HG03103 (cell line): ENCODE results near the gene B3GAT1.
"Not testable (repeated sequence)": the region's sequence is repeated elsewhere in the genome, so short reads cannot be mapped to it uniquely, and the experiment has no call there.

Source experiments
- ATAC-seq: cut with Tn5 transposase; IDR thresholded peaks from one replicate; pipeline ENCODE4 v1.9.1; 2021; ENCODE audit warnings: low read depth; ENCODE audit not compliant: unreplicated experiment

B3GAT1 gene

DNA sequence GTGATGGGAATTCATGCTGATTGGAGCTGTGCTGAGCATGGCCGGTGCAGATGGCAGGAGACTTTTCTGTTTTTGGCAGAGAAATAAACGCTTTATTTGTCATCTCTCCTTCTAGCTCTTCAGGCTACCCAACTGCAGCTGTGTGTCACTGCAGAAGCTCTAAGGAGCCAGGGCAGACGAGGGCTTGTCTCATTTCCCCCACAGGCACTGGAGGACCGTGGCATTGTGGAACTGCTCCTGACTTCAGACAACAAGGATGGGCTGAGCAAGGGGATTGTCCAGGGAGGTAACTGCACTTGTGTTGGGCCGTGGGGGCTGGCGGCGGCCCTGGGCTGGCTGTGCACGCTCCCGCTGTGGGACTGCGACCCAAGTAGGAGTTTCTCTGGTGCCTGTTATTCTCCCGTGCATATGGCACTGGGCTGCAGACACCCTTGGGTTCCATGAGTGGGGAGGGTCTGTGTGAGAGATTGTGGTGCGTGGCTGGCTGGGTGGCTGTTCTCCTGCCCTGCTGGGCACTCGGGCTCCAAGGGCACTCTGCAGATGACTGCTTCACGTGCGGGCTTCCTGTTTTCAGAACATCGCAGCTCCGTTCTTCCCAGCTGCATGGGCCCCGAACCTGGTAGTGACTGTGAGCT lies 53.1 kb downstream of the B3GAT1 start:
- no peak for ATAC-seq

DNA sequence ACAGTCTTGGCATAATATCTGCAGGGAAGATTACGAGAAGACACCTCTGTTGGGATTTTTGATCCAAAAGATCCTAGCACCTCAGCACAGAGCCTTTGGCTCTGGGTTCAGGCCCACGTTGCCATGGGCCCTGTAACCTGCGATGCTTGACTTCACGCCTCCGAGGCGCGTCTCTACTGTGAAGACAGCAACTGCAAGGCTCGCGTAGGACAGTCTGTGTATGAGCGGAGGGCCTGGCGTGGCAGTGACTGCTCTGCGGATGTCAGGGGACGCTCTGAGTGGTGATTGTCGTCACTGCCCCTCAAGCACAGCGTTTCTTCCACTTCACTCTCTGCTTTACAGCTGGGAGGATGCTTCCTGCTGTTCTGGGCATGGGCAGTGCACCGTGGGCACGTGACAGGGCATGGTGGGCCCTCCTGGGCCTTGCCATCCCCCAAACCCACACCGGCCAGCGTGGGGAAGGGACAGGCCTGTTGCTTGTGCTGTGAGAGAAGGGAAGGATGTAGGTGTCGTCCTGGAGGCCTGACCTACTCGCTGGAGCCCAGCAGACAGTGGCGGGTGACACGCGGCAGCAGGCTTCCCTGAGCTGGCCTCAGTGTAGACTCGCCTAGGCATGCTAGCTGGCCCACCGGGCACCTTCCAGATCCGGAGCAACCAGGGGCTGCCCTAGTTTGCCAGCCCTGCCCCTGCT lies 53.7 kb downstream of the B3GAT1 start:
- no peak for ATAC-seq

DNA sequence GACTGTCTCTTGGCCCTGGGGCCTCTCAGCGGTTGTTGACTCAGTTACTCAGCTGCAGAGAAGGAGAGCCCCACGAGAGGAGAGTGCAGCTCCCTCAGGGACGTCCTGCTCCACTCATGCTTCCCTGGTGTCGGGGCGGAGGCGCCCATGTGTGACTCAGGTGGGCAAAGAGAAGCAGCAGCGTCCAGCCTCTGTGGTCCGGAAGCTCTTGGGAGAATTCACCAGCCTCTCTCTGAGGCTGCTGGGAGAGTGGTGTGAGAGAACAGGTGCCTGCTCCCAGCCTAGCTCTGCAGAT lies 54.5 kb downstream of the B3GAT1 start:
- no peak for ATAC-seq

DNA sequence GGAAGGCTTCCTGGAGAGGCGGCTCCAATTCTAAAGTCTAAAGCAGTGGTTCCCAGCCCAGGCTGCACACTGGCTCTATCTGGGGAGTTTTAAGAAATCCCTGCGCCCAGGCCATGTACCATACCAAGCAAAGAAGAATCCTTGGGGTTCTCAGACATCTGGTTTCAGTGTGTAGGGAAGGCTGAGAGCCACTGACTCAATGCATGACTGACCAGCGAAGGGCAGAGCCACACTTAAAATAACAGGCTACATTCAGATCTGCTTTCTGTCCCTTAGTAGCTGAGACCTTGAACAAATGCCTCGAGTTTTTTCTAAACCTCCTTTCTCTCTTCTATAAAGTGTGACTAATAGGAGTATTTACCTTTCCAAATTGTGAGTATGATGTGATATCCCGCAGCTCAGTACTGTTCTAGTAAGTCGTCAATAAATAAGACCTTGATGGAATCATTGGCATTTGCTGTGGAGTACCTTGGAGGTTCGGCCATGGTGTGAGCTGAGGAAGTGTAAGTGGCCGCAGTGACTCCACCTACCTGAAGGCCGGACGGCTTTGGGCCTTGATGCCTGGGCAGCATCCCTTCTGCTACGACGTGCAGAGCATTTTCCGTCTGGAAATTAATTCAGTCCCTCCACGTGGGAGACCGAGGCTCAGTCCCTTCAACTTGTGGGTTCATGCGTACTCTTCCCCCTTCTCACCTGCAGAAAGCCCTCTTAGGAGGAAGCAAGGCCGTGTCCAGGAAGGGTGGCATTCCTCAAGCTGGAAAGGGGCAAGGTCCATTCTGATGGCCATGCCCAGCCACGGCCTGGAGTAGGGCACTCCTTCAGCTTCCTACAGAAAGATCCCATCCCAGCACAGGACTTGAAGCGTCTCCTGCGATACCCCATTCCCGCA lies 55.1 kb downstream of the B3GAT1 start:
- ATAC-seq: no peak

DNA sequence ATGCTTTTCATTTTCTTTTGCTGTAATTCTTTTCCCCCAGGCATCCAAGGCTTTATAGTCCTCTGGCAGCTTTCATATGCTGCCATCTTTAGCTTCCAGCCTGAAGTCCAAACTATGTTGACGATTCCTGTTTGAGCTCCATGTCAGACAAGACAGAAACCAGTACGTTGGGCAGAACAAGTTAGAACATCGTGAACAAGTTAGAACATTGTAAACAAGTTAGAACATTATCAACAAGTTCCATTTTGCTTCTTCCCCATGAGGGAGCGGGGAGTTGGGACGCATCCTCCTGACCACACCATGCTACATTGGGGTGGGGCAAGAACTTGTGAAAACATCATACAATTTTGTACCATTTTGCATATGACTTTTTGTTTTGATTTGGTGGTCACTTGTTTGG lies 56.4 kb downstream of the B3GAT1 start:
- no peak for ATAC-seq

DNA sequence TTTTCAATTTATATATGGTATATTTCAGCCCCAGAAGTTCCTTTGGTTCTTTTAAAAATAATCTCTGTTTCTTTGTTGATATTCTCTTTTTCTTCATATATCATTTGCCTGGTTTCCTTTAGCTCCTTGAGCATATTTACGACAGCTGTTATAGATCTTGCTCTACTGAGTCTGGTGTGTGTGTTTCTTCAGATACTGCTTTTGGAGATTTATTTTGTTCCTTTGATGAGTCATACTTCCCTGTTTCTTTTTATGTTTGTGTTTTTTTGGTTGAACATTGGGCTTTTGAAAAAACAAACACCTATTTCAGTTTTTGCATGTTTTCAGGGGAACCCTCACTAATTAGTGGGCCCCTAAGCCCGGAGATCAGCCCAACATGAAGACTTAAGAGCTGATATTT lies 56.9 kb downstream of the B3GAT1 start:
- no peak for ATAC-seq

DNA sequence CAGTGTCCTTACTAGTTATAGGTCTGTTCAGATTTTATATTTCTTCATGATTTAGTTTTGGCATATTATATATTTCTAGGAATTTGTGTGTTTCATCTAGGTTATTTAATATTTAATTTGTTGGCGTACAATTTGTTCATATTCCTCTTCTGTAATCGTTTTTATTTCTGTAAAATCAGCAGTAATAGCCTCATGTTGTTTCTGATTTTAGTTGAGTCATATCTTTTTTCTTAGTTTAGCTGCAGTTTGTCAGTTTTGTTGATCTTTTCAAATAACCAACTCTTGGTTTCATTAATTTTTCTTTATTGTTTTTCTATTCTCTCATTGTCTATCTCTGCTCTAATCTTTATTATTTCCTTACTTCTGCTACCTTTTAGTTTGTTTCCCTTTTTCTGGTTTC lies 59.9 kb downstream of the B3GAT1 start:
- no peak for ATAC-seq

DNA sequence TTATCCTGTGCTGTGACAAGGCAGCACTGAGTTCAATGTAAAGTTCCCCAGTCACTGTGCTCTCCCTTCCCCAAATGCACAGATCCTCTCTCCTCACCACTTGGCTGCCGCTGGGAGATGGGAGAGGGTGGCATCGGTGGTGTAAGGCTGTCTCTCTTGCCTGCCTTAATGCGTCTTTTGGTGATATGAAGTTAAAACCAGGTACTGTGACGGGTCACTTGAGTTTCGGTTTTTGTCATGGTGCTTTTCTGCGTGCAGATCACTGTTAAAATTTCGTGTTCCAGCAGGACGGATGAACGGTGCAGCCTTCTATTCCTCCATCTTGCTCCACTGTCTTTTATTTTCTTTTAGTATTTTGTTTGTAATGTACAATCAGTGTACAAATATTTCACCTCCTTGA lies 61.7 kb downstream of the B3GAT1 start:
- no peak for ATAC-seq

DNA sequence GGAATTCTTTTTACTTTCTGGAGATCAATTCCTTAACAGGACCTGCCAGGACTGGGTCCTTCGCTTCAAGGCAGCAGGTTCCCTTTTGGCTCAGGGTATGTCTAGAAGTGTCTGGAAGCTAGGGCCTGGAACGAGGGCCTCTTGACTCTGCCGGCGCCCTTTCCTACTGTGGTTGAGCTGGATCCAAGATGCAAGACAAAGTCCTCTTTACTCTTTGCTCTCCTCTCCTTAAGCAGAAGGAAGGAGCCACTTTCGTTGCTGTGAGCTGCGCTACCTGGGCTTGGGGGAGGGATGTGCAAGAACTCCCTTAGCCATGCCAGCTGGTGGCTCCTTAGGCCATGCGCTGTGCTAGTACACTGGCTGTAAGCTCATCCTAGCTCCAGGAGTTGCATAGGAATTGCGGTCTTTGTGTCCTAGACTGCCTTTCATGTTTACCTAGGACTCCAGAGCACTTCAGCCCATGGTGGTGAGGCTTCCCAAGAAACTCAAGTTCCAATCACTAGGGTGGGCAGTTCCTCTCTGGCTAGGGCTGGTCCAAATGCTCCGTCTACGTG lies 62.2 kb downstream of the B3GAT1 start:
- ATAC-seq: no peak

DNA sequence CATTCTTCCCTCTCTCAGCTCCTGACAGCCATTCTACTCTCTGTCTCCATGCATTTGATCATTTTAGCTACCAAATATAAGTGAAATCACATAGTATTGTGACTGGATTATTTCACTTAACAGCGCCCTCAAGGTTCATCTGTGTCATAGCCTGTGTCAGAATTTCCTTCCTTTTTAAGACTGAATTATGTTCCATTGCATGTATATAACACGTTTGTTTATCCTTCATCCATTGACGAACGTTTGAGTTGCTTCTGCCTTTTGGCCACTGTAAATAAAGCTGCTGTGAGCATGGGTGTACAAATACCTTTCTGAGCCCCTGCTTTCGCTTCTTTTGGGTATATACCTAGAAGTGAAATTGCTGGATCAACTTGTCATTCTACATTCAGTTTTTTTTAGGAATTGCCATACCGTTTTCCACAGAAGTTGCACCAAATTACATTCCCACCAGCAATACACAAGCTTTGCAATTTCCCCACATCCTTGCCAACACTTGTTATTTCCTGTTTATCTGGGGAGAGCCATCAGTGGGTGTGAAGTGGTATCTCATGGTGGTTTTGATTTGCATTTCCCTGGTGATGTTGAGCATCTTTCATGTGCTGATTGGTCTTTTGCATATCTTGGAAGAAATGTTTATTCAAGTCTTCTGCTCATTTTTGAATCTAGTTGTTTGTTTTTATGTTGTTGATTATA lies 62.8 kb downstream of the B3GAT1 start:
- ATAC-seq: no peak

DNA sequence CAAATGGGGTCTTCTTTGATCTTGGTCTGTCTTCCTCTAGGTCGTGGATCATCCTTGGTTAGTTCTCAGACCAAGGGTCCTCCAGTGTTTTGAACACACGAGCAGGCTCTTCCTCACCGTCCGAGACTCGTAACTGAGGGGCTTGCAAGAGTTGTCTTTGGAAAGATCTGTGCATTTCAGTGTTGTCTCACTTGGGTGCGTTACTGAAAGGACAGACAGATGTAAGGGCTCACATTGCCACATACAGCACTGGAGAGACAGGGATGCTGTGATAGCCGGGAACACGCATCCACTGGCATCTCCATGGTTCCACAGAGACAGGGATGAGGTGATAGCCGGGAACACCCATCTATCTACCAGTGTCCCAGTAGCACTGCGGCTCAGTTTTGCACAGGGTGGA lies 64.6 kb downstream of the B3GAT1 start:
- no peak for ATAC-seq

DNA sequence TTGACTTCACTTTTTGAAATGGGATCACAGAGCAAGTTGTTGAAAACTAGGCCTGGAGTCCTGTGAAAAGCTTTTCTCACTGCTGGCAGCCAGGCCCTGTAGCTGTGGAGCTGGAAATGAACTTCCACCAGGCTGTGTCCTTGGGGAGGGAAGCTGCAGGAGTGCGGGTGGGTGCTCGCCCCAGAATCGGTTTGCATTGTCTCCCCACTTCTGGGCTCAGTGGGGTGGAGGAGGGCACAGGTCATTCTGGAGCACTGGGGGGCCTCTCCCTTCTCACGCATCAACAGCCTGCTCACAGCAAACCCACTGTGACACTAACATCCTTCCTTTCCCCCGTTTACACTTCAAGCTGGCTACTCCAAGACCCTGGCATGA lies 65.1 kb downstream of the B3GAT1 start:
- no peak for ATAC-seq

DNA sequence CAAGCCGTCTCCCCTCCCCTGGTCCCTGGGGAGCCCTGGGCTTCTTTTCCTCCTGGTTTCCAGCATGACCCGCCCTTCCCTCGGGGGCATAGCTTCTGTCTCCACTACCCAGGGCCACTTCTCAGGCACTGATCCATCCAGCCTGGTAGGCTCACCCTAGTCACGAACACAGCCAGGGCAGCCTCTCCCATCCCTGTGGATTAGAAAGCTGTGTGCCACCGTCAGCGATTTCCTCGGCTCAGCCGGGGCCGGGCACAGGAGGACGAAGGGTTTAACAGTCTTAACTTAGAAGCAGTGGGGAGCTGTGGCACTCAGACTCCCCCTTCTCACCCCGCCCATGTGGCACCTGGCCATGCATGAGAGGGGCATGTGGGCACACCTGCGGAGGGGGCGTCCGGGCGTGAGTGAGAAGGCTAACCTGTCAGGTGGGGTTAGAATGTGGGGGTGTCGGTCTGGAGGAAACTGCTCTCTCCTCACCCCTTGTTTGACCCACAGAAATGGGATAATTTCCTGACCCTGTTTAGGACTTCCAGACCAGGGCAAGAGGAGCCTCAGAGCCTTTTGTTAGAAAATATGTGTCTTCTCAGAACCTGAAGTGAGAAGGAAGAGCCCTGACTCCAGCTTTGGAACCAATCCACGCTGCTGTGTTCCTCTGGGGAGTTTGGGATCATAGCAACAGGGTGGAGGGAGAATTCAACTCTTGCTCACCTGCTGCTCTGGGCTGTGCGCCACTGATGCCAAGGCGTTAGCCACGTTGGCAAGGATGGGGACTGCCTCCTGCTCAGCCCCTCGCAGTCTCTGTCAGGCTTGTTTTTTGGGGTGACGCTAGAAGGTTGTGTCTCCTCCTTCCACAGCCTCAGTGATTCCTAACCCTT lies 65.7 kb downstream of the B3GAT1 start:
- no peak for ATAC-seq

DNA sequence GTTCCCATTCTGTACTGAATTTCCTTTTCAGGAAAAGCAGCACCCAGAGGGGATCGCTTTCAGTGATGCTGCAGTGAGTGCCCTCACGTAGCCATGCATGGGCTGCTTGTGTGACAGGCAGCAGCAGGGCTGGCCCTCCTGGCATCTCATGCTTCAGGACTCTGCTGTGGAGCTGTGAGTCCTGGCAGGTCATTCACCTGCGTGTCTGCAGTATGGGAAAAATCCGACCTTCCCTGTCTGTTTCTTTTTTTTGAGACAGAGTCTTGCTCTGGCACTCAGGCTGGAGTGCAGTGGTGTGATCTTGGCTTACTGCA lies 66.8 kb downstream of the B3GAT1 start:
- no peak for ATAC-seq

DNA sequence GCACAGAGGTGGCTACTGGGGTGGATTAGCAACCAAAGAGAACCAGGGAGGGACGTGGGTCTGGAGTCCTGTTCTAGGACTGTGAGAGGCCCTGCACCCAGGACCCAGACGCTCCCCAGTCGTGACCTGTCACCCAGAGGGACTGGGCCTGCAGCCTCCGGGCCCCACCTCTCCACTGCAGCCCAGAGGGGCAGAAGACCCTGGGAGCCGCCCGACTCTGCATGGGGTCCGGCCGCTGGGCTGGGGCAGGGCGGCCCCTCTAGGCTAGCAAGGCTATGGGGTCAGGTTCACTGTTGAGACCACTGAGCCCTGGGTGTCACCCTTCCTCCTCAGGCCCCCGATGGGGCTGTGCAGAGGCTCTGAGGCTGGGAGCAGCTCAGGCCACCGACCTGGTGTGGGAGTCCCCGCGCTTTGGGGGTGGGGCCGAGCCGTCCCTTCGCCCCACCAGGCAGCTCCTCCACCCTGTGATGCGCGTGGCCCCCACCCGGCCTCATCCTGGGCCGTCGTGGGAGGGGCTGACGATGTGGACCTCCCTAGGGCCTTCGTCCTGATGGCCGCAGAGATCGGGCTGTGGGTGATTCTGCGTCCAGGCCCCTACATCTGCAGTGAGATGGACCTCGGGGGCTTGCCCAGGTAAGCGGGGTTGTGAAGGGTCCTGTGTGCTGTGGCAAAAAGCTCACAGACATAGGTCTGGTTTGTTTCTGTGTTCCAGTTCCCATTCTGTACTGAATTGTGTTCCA lies 67.4 kb downstream of the B3GAT1 start:
- not testable (repeated sequence) for ATAC-seq

DNA sequence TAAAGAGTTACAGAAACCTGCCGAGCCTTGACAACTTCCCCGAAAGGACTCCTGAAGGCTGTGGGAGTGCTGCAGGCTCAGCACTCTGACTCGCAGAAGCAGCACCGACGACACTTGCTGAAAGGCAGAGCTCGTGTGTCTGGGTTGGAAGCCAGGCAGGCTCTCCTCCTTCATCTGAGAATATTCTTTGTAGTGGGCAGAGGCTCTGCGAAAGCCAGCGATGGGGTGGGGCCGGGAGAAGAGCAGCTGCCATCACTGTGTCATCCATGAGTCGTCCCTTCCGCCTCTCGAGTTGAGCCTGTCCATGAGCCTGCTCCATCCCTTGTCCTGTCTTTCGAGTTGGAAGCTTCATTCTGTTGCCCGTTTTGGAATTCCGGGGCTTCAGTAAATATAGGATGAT lies 68.4 kb downstream of the B3GAT1 start:
- no peak for ATAC-seq

DNA sequence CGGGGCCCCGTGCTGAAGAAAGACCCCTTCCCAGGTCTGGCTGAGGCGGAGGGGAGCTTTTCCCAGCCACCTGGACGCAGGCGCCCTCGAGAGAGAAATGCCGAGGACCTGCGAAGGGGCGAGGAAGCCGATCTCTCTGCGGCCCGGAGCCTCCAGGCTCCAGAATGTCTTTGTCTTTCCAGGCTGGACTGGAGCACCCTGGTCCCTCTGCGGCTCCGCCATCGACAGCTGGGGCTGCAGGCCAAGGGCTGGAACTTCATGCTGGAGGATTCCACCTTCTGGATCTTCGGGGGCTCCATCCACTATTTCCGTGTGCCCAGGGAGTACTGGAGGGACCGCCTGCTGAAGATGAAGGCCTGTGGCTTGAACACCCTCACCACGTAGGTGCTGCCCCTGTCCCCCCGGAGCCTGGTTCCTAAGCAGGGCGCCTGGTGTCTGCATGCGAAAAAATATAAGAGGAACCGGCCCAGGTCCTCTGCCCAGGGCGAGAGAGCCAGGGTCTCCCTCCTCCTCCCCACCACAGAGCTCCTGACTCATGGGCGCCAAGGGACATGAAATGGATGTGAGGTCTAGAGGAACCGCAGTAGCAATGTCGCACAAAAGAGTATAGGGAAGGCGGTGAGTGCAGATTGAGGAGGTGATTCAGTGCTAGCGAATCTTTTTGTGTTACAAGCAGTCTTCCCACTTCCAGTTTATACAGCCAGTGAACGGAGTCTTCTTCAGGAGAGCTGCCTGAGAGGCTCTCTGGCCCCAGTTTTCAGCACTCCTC lies 69.3 kb downstream of the B3GAT1 start:
- ATAC-seq: no peak

DNA sequence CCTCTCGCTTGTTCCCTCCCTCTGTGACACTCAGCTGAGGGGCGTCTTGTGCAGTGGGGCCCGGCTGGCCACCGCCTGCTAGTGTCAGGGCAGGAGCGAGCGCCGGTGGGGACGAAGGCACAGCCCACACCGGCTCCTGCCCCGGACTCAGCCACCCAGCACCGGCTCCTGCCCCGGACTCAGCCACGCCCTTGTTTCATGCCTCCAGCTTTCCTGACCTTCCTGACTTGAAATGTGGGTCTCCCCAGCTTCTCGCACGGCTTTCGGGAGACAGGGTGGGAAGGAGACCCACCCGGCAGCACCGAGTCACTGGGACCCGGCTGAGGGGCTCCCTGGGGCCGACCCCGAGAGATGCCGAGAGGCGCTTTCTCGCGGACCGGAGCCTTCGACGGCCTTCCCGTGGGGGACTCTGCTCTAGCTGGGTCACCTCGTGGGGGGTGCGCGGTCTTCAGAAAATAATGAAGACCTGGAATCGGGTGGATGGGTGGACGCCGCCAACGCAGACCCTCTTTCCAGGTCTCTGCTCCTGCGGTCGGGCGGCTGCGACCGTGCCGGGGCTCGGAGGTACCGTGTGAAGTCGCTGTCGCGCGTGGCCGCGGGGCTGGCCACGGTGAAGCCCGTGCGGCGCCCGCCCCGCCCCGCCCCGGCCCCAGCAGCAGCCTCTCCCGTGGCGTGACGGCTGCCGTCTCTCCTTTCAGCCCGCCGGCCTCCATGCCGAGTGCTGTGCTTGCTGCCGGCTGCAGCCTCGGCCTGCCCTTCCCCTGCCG lies 70.1 kb downstream of the B3GAT1 start:
- ATAC-seq: no peak
